NAMALWA (cell line): Measurements from ENCODE around the gene MYO10.
"Not testable (repeated sequence)": the region's sequence is repeated elsewhere in the genome, so short reads cannot be mapped to it uniquely, and the experiment has no call there.

Source experiments
- DNase-seq: peaks from one replicate; pipeline ENCODE4 v3.0.0-alpha.2; 2015; ENCODE audit warnings: low spot score

The MYO10 gene

DNA sequence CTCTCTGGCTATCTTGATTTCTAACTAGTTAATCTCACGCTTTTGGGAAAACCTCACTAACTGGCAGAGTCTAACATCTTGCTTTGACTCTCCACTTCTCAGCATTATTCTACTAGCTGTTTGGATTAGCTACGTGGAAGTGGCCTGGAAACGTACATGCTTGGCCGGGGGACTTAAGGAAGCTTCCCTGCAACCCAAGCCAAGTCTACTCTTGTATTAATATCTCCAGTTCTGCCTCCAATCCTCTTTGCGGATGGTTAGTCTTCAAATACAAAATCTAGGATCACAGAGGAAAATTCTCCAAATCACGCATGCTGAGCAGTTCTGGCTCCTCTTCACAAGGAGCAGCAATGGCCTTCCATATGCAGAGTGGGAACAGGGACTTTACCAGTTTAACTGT, 267.5 kb downstream of the MYO10 start:
- DNase-seq = no peak

DNA sequence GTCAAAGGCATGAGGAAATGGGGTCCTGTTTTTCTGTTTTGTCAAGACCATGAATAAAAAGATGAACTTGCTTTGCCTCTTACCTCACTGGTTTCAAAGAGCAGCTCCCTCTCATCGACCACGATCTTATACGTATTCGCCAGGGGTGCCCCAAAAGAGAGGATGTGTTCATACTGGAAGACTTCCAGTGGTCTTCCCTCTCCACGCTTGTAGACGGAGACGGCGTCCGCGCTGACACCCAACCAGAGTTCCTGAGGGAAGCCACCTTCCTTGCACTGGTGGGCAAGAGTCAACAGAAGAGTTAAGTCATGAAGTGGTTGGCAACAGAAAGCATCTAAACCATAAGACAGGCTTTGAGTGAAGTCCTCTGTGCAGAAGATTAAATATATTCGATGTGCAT, 267.9 kb downstream of the MYO10 start:
- no peak for DNase-seq

DNA sequence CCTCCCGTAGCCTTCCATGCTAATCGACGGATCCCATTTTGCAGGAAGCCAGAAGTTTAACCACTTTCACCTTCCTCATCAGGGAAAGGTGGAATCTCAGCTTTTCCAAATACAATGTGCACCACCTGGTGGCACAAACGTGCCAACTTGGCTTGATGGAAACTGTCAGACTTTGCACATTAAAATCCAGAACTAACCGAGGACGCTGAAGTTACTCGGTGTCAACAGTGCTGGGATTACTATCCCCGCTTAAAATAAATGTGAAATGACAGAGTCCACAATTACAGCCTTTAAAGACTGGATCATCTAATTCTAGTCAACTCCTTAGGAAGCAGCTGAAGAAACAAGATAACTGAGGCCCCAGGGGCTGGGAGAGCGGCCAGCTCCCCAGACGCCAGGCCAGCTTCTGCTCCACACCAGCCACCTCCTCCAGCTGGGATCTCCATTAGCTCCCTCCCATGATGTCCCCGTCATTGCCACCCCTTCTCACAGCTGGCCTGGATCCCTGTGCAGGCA, 269.1 kb downstream of the MYO10 start:
- DNase-seq = no peak

GRCh38 chr5:16666130-16666882, 269.8 kb downstream of the MYO10 start:
- DNase-seq = no peak

GRCh38 chr5:16665601-16666000, 270.5 kb downstream of the MYO10 start:
- no peak for DNase-seq

DNA sequence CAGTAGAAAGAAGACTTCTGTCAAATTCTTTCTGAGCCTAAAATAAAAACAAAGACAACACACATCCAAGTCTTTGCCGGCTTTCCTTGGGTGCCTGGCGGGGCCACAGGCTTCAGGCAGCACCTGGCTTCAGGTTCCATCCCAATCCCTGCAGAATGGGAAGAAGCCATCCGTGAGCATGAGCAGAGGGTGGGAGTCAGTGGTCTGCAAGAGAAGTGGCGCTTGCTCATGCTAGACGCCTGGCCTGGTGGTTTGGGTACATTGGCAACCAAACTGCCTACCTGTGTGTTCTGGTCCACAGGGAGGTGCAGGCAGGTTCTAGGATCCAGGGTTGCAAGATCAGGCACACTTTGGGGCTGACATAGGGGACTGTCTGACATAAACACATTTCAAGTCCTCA, 271.7 kb downstream of the MYO10 start:
- DNase-seq = no peak

DNA sequence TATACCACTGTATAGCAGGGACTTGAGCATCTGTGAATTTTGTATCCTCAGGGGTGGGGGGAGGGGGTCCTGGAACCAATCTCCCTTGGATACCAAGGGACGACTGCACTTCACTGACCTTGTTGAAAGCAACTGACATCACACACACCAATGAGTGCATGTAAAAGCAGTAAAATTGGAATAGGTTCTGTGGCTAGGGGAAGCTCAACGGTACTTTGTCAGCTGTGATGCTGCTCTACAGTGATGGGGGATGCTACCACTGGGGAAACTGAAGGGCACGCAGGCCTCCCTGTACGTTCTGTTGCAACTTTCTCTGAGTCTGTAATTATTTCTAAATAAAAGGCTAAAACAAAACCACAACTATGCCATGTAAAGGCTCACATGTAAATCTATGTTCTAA, 272.2 kb downstream of the MYO10 start:
- DNase-seq = no peak

- no peak for DNase-seq
Measured at GRCh38 chr5:16661713-16662112, 274.4 kb downstream of the MYO10 start.

- DNase-seq = no peak
Measured at GRCh38 chr5:16660982-16661381, 275.1 kb downstream of the MYO10 start.

GRCh38 chr5:16659536-16659935, 276.6 kb downstream of the MYO10 start:
- DNase-seq = no peak

DNA sequence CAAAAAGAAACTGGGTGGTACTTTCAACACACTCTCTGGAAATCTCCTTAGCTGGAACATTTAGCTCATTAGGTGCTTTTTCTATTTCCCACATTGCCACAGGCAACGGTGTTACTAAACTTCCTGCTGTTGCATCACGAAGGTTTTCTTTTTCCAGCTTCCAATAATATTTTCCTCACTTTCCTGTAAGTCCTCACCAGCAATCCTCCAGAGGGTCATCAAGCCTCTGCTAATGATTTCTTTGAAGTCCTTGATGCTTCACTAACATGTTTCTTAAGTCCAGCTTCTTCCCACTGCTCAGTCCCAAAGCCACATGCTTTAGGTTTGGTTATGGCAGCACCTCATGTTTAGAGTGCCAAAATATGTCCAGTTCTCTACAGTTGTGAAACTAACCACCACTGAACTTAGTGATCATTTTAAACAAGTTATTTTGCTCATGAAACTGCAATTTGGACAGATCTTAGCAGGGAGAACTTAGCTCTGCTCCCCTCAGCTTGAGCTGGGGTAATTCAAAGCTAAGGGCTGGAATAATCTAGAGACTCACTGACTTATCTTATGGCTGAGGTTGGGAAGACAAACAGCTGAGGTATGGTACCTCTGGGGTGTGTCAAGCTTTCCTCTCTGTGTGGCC, 279.4 kb downstream of the MYO10 start:
- no peak for DNase-seq

- DNase-seq = no peak
Measured at GRCh38 chr5:16654647-16655334, 281.3 kb downstream of the MYO10 start.

- DNase-seq = not testable (repeated sequence)
Measured at GRCh38 chr5:16648739-16649138, 287.3 kb downstream of the MYO10 start.

DNA sequence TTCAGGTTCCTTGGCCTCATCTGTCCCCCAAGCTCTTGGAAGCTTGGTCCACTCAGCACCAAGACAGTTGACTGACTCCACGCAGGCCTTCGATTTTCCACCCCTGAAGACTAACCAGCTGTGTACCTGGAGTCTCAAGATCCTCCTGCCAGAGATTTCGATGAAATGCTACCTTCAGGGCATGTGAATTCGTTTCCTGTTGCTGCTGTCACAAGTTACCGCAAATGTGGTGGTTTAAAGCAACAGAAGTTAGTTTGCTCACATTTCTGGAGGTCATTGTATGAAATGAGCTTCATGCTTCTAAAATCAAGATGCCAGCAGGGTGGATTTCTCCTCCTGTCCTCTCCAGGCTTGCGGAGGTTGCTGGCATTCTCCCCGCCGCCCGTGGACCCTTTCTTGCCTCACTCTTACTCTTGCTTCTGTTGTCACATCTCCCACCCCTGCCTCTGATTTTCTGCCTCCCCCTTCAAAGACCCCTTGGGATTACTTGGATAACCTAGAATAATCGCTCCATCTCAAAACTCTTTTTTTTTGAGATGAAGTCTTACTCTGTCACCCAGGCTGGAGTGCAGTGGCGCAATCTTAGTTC, 291.7 kb downstream of the MYO10 start:
- DNase-seq = no peak

DNA sequence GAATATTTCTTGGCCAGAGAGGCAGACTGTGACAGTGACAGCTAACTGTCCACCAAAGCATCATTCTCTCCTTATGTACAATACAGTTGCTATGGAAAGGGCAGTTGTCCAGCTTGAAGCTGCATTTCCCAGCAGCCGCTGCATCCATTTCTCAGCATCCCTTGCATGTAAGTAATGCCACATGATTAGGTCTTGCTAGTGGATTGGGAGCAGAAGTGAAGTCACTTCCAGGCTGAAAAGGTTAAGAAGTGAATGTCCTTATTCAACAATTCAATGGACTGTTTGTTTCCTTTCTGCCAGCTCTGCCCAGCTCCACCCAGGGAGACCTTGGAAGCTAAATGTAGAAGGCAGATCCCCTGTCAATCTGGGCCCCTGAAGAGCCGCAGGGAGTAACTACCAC, 293.2 kb downstream of the MYO10 start:
- DNase-seq = no peak

DNA sequence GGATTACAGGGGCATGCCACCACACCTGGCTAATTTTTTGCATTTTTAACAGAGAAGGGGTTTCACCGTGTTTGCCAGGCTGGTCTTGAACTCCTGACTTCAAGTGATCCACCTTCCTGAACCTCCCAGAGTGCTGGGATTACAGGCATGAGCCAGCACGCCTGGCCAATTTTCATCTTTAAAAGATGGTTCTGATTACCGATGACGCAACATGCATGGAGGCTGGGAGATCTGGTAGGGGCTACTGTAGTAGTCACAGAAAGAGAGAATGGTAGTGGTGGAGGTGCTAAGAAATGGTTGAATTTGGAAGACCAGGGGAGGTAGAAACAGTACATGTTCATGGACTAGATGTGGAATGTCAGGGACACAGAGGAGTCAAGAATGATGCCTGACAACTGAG, 296.9 kb downstream of the MYO10 start:
- DNase-seq = no peak

GRCh38 chr5:16628376-16628775, 307.7 kb downstream of the MYO10 start:
- DNase-seq = no peak

DNA sequence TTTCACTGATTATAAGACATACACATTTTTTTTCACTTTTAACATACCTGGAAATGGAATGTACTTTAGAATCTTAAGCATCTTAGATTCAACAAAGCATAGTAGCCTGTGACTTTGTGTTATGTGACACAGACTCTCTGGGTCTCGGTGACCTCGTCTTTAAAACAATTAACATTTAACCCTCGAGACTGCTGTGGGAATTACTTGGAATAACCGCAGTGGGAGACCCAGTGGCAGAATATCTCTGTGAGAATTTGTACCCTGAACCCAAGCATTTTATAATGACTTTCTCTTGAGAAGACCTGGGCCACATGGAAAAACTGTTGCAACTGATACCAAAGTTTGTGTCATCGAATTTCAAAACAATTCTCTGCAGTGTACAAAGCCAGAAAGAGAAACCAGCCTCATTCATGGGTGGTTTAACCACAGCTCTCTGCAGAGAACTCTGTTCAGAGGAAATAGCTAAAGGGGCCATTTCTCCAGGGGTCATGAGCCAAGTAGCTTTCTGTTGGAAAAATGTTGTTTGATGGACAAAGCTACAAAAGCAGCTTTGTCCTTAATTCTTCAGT, 309.3 kb downstream of the MYO10 start:
- DNase-seq = no peak

DNA sequence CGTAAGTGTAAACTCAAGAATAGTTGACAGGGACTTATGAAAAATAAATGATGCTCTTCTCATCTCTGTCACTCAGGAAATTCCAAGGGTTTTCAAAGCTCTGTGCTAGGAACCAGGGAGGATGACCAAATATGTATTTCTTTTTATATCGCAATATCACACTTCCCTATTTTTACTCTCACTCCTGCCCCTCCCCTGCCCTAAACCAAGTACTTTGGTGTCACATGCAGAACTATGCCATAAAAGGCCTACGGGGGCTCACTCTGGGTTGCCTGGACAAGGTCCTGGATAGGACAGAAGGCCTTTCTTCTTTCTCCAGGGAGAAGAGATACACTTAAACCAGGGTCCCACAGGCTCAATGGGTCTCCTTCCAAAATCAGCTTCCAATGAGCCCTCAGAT, 311.0 kb downstream of the MYO10 start:
- no peak for DNase-seq

- DNase-seq = no peak
Measured at GRCh38 chr5:16619136-16619535, 317.0 kb downstream of the MYO10 start.

DNA sequence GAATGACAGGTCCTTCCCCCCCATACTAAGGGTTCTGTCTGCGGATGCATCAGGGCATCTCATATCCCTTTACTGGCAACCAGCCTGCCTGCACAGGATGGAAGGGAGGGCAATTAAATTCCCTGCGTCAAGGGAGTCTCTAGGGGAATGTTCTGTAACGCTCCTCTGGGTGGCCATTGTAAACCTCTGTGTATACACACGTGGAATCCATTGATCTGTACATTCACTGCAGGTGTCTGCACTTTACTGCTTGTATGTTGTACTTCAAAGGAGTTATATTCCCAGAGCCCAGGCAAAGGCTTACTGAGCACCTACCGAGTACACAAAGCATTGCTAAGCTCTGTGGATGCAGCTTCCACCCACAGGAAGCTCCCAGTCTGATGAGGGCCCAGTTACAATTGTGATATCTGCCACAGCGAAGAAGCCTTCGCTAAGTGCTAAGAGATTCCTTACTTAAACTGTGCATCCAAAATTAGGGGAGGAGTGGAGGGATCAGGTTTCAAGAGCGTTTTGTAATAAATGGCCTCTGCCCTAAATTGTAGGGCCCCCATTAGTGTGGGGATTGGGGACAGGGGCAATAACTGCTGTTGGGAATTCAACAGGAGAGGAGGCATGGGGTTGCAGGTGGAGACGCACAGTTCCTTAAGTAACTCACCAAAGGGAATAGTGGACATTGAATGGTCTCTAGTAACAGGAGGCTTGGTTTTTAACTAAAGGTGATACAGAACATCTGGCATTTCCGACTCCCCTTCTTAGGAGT, 317.8 kb downstream of the MYO10 start:
- no peak for DNase-seq
